OCI-LY1 (cell line): ENCODE results near the gene STPG1.

Source experiments
- H2AFZ ChIP-seq: fragments of 200-600 bp; sonication (generic), shearing (Covaris generic); 2 replicates; pipeline ENCODE4 v1.6.0; 2014; ENCODE audit warnings: antibody characterized with exemption, mild to moderate bottlenecking, low read length
- H3F3A ChIP-seq: fragments of 200-600 bp; sonication (generic), shearing (Covaris generic); 2 replicates; pipeline ENCODE4 v1.6.0; 2014; ENCODE audit warnings: mild to moderate bottlenecking, antibody characterized with exemption, low read length, moderate library complexity; ENCODE audit not compliant: insufficient read depth
- H3K27ac ChIP-seq: fragments of 200-600 bp; sonication (generic); 2 replicates; pipeline ENCODE4 v1.5.1; 2014; ENCODE audit warnings: low read length, mixed run types, mild to moderate bottlenecking, low read depth; ENCODE audit not compliant: poor library complexity, severe bottlenecking
- H3K27me3 ChIP-seq: fragments of 200-600 bp; sonication (generic); 2 replicates; pipeline ENCODE4 v1.6.0; 2014; ENCODE audit warnings: antibody characterized with exemption, mild to moderate bottlenecking, low read length, moderate library complexity; ENCODE audit not compliant: insufficient read depth
- H3K36me3 ChIP-seq: fragments of 200-600 bp; sonication (generic); 2 replicates; pipeline ENCODE4 v1.6.1; 2014; ENCODE audit warnings: mild to moderate bottlenecking, antibody characterized with exemption, low read length, moderate library complexity, mixed read lengths; ENCODE audit not compliant: insufficient read depth
- H3K4me1 ChIP-seq: fragments of 200-600 bp; sonication (generic); 2 replicates; pipeline ENCODE4 v1.5.1; 2014; ENCODE audit warnings: mild to moderate bottlenecking, low read length, moderate library complexity; ENCODE audit not compliant: insufficient read depth, severe bottlenecking
- H3K4me2 ChIP-seq: fragments of 200-600 bp; sonication (generic), shearing (Covaris generic); 2 replicates; pipeline ENCODE4 v1.6.1; 2014; ENCODE audit warnings: low read length
- H3K4me3 ChIP-seq: fragments of 200-600 bp; sonication (generic); 2 replicates; pipeline ENCODE4 v1.5.1; 2014; ENCODE audit warnings: low read length, low read depth, mild to moderate bottlenecking, mixed read lengths; ENCODE audit not compliant: poor library complexity, severe bottlenecking
- H3K79me2 ChIP-seq: fragments of 200-600 bp; shearing (Covaris generic); 2 replicates; pipeline ENCODE4 v1.6.1; 2016; ENCODE audit warnings: mixed run types, low read length, mixed read lengths; ENCODE audit not compliant: insufficient read depth
- H3K9ac ChIP-seq: fragments of 200-600 bp; sonication (generic), shearing (Covaris generic); 2 replicates; pipeline ENCODE4 v1.6.1; 2014; ENCODE audit warnings: mild to moderate bottlenecking, low read length, mixed read lengths
- H3K9me2 ChIP-seq: fragments of 200-600 bp; sonication (generic), shearing (Covaris generic); 2 replicates; pipeline ENCODE4 v1.6.1; 2014; ENCODE audit warnings: low read depth, mild to moderate bottlenecking, low read length, mixed read lengths
- H3K9me3 ChIP-seq: fragments of 200-600 bp; shearing (Covaris generic); 2 replicates; pipeline ENCODE4 v1.6.1; 2014; ENCODE audit warnings: low read length, mixed read lengths
- H4K20me1 ChIP-seq: fragments of 200-600 bp; sonication (generic), shearing (Covaris generic); 2 replicates; pipeline ENCODE4 v1.6.0; 2016; ENCODE audit warnings: mild to moderate bottlenecking, low read length; ENCODE audit not compliant: insufficient read depth
- EZH2 ChIP-seq: fragments of 200-600 bp; sonication (generic), shearing (Covaris generic); IDR thresholded peaks from 2 replicates; pipeline ENCODE4 v1.8.0; 2017; ENCODE audit warnings: borderline replicate concordance, mixed run types, mild to moderate bottlenecking, antibody characterized with exemption, low read length, moderate library complexity, mixed read lengths
- TF ChIP-seq, protein P1 (sequence below): fragments of 200-600 bp; sonication (generic), shearing (Covaris generic); IDR thresholded peaks from 2 replicates; pipeline ENCODE4 v1.5.1; 2017; ENCODE audit warnings: mild to moderate bottlenecking, antibody characterized with exemption, low read length, moderate library complexity, mixed read lengths

Gene STPG1

DNA sequence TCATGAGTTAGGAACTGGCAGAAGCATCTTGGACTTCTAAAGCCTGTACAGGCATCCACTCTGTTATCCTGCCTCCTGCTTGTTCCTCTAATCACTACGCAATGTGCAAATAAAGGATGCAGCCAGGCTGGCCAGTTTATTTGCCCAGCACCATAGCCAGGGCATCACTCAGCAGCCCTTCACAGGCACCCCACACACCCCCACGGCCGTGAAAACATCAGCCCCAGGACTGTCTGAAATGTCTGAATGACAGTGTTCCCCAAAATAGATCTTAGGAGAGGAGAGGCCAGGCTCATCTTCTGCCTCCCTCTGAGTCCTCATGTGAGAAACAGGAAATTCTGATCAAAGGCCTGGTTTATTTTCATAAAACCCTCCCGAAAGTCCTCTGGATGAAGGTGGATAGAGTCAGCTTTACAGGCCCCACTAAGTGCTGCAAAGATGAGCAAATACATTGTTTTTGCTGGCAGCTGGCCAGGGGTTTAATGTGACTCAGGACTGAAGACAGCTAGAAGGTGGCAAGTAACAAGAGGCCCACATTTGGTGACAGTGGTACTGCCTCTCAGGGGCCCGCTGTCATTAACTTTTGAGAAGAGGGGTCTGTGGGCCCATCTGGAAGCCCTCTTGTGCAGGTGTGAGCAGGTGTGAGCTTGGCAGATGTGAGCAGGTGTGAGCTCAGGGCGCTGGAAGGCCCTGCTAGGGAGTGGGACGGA, 61.5 kb downstream of the STPG1 start:
- no peak overlapping the region for H3K9ac ChIP-seq
- H3K4me2 ChIP-seq: no peak overlapping the region
- H3F3A ChIP-seq: no peaks in the 10 kb centered on the region
- H4K20me1 ChIP-seq: no peaks in the 10 kb centered on the region
- H3K9me2 ChIP-seq: no peaks in the 10 kb centered on the region
- H2AFZ ChIP-seq: no peak overlapping the region
- H3K9me3 ChIP-seq: no peaks in the 10 kb centered on the region
- no peak overlapping the region for H3K27ac ChIP-seq
- H3K27me3 ChIP-seq: no peaks in the 10 kb centered on the region
- no peaks in the 10 kb centered on the region for H3K4me1 ChIP-seq
- H3K36me3 ChIP-seq: no peaks in the 10 kb centered on the region
- H3K79me2 ChIP-seq: no peaks in the 10 kb centered on the region
- TF ChIP-seq, protein P1, sequence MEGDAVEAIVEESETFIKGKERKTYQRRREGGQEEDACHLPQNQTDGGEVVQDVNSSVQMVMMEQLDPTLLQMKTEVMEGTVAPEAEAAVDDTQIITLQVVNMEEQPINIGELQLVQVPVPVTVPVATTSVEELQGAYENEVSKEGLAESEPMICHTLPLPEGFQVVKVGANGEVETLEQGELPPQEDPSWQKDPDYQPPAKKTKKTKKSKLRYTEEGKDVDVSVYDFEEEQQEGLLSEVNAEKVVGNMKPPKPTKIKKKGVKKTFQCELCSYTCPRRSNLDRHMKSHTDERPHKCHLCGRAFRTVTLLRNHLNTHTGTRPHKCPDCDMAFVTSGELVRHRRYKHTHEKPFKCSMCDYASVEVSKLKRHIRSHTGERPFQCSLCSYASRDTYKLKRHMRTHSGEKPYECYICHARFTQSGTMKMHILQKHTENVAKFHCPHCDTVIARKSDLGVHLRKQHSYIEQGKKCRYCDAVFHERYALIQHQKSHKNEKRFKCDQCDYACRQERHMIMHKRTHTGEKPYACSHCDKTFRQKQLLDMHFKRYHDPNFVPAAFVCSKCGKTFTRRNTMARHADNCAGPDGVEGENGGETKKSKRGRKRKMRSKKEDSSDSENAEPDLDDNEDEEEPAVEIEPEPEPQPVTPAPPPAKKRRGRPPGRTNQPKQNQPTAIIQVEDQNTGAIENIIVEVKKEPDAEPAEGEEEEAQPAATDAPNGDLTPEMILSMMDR: no peak
- no peak for TF ChIP-seq EZH2
- H3K4me3 ChIP-seq: no peak overlapping the region

DNA sequence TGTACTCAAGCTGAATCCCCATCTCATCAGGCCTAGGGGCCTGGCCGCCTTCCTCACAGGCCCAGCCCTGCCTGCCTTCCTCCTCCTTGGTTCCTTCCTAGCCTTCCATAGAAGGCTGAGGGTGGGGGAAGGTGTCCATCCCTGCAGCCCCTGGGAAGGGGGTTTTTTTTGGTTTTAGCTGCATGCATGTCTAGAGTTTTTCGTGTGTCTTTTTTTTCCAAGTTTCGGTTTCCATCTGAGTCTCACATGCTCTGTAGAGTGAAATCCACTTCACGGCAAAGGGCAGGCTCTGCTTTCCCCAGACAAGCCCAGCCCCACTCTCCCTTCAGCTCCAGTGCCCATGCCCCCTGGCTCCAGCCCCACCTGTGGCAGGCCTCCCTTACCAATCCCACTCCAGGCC, 62.3 kb downstream of the STPG1 start:
- Histone ChIP-seq H3K36me3 (no peaks in the 10 kb centered on the region), H3K79me2 (no peaks in the 10 kb centered on the region), H3K27ac (no peak overlapping the region), H3K27me3 (no peaks in the 10 kb centered on the region), H3K9ac (no peak overlapping the region), H3K4me3 (no peak overlapping the region), H3K9me2 (no peaks in the 10 kb centered on the region), H3K4me2 (no peak overlapping the region), H3F3A (no peaks in the 10 kb centered on the region), H2AFZ (no peak overlapping the region), H3K9me3 (no peaks in the 10 kb centered on the region), H3K4me1 (no peaks in the 10 kb centered on the region), H4K20me1 (no peaks in the 10 kb centered on the region)
- TF ChIP-seq, protein P1: no peak
- TF ChIP-seq EZH2: no peak

DNA sequence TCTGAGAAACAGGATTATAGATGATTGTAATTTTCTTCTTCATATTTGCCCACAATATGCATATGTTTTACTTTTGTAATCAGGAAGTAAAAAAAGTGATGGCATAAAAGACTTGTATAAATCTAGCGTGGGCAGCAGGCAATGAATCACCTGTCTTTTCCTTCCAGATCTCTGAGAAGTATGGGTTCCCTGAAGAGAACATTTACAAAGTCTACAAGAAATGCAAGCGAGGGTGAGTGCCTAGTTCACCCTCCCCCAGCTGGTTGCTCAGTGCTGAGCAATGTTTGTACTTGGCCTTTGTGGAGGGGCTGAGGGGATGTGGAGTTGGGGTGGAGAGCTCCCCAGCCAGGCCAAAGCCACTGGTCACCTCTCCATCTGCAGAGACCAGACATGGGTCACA, 63.7 kb downstream of the STPG1 start:
- Histone ChIP-seq H3K79me2 (no peaks in the 10 kb centered on the region), H3F3A (no peaks in the 10 kb centered on the region), H3K4me2 (no peak overlapping the region), H4K20me1 (no peaks in the 10 kb centered on the region), H3K4me1 (no peaks in the 10 kb centered on the region), H2AFZ (no peak overlapping the region), H3K27ac (no peak overlapping the region), H3K9me2 (no peaks in the 10 kb centered on the region), H3K36me3 (no peaks in the 10 kb centered on the region), H3K4me3 (no peak overlapping the region), H3K9ac (no peak overlapping the region), H3K9me3 (no peaks in the 10 kb centered on the region), H3K27me3 (no peaks in the 10 kb centered on the region)
- TF ChIP-seq, protein P1: no peak
- TF ChIP-seq EZH2: no peak
